Fibroblast of lung (primary cell): ENCODE results near the gene TMEM221.

Experiments used
- CTCF ChIP-seq, 2 donors: IDR thresholded peaks in 1 of 2; conservative IDR thresholded peaks in 1 of 2; 1 replicate in 1 of 2; 2 replicates in 1 of 2; pipeline ENCODE4 v1.5.1; 2011 to 2012; ENCODE audit warnings: low read length in 2 of 2, control low read depth in 1 of 2, inconsistent platforms in 1 of 2, low read depth in 1 of 2, mild to moderate bottlenecking in 1 of 2
- EZH2 ChIP-seq: IDR thresholded peaks from 2 replicates; pipeline ENCODE4 v1.5.1; 2012; ENCODE audit warnings: low read length, control low read depth, mild to moderate bottlenecking; ENCODE audit errors: missing control alignments

- peak; percentile 24 for TF ChIP-seq EZH2
- no peak for TF ChIP-seq CTCF (conservative IDR thresholded peaks at IDR 0.05 in 1 of 2, IDR thresholded peaks at IDR 0.05 in 1 of 2; ENCODE audit: low read depth in 1 of 2, low read length in 2 of 2)
Observed at GRCh38 chr19:17447704-17448130, 751 bp downstream of the TMEM221 start.
